ENCODE data around the gene UBE2B. TPM values are rescaled to one million over a fixed set of nuclear protein-coding genes. Genes with fewer than 3 reads are reported as not detected.

UBE2B gene
- total RNA-seq, 1 experiment from 2014 or later, result 97.8 TPM

DNA sequence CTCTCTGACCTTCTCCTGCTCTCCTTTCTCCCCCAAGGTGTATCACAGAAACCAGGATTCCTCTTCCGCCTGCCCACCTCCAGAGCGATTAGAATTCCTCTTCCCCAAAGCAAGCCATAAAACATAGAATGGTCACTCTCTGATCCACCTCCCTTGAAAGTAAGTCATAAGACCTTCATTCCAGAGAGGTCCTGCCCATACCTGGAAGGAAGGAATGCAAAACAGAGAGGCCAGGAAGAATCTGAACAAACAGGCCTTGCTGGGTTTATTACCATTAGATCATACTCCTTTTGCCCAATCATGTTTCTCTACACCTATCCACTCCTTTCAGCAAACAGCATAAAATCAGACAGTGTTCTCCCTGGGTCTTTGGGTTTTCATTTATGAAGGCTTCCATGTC lies 25.4 kb upstream of the UBE2B start:
- DNase-seq (ENCODE audit: low read depth, low spot score), result no peak
- H3K36me3 ChIP-seq (ENCODE audit: control insufficient read depth, insufficient read depth, low read length), result no peaks in the 10 kb centered on the region
- no peak overlapping the region for H3K4me3 ChIP-seq (ENCODE audit: low read depth in 2 of 2, low read length in 2 of 2)
- in situ Hi-C loops (cut with HindIII; ENCODE audit: low pct_unique_long_range_greater_than_20kb, low sequenced_read_pairs) (no loop called here), intact Hi-C loops (cut with micrococcal nuclease; ENCODE audit: unreplicated experiment) (no loop called here)
- ATAC-seq, result no peak
- no peaks in the 10 kb centered on the region for H3K4me1 ChIP-seq (ENCODE audit: control insufficient read depth, insufficient read depth, low read length)
- H3K27ac ChIP-seq (ENCODE audit: low read length), result no peak overlapping the region
- ChIA-PET POLR2A (no interaction called here), CTCF (no interaction called here)
- no peaks in the 10 kb centered on the region for H3K27me3 ChIP-seq (ENCODE audit: control insufficient read depth, insufficient read depth, low read length)
- no peaks in the 10 kb centered on the region for H3K9me3 ChIP-seq (ENCODE audit: control insufficient read depth, insufficient read depth, low read depth, low read length)
- TF ChIP-seq CTCF (IDR thresholded peaks at IDR 0.05), result no peak
- TF ChIP-seq SIN3A (IDR thresholded peaks at IDR 0.05; ENCODE audit: borderline replicate concordance, insufficient read depth, low read depth, low read length), result no peak
- TF ChIP-seq TCF7L2 (IDR thresholded peaks at IDR 0.05; ENCODE audit: low read depth, low read length), result no peak
- TF ChIP-seq, protein P1, sequence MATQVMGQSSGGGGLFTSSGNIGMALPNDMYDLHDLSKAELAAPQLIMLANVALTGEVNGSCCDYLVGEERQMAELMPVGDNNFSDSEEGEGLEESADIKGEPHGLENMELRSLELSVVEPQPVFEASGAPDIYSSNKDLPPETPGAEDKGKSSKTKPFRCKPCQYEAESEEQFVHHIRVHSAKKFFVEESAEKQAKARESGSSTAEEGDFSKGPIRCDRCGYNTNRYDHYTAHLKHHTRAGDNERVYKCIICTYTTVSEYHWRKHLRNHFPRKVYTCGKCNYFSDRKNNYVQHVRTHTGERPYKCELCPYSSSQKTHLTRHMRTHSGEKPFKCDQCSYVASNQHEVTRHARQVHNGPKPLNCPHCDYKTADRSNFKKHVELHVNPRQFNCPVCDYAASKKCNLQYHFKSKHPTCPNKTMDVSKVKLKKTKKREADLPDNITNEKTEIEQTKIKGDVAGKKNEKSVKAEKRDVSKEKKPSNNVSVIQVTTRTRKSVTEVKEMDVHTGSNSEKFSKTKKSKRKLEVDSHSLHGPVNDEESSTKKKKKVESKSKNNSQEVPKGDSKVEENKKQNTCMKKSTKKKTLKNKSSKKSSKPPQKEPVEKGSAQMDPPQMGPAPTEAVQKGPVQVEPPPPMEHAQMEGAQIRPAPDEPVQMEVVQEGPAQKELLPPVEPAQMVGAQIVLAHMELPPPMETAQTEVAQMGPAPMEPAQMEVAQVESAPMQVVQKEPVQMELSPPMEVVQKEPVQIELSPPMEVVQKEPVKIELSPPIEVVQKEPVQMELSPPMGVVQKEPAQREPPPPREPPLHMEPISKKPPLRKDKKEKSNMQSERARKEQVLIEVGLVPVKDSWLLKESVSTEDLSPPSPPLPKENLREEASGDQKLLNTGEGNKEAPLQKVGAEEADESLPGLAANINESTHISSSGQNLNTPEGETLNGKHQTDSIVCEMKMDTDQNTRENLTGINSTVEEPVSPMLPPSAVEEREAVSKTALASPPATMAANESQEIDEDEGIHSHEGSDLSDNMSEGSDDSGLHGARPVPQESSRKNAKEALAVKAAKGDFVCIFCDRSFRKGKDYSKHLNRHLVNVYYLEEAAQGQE (IDR thresholded peaks at IDR 0.05; ENCODE audit: insufficient read depth in 1 of 2, low read depth in 2 of 2, low read length in 1 of 2), result no peak
- TF ChIP-seq POLR2AphosphoS5 (IDR thresholded peaks at IDR 0.05; ENCODE audit: low read depth, low read length), result no peak
- no TSS peak for BruUV-seq (replicated peaks)

GRCh38 chr5:134349463-134349862 lies 21.9 kb upstream of the UBE2B start:
- H3K27ac ChIP-seq (ENCODE audit: low read length), result no peak overlapping the region
- BruUV-seq (replicated peaks), result no TSS peak
- no peaks in the 10 kb centered on the region for H3K27me3 ChIP-seq (ENCODE audit: control insufficient read depth, insufficient read depth, low read length)
- no peak for ATAC-seq
- TF ChIP-seq CTCF (IDR thresholded peaks at IDR 0.05) (no peak), SIN3A (IDR thresholded peaks at IDR 0.05; ENCODE audit: borderline replicate concordance, insufficient read depth, low read depth, low read length) (no peak), TCF7L2 (IDR thresholded peaks at IDR 0.05; ENCODE audit: low read depth, low read length) (no peak), POLR2AphosphoS5 (IDR thresholded peaks at IDR 0.05; ENCODE audit: low read depth, low read length) (no peak)
- TF ChIP-seq, protein P1 (IDR thresholded peaks at IDR 0.05; ENCODE audit: insufficient read depth in 1 of 2, low read depth in 2 of 2, low read length in 1 of 2), result no peak
- H3K36me3 ChIP-seq (ENCODE audit: control insufficient read depth, insufficient read depth, low read length), result no peaks in the 10 kb centered on the region
- CTCF ChIA-PET, result interaction anchor here (0.6 kb wide), 1 partner anchor 103 kb away, joined by 5 read pairs; no protein-coding TSS in a partner anchor
- H3K4me1 ChIP-seq (ENCODE audit: control insufficient read depth, insufficient read depth, low read length), result no peaks in the 10 kb centered on the region
- H3K9me3 ChIP-seq (ENCODE audit: control insufficient read depth, insufficient read depth, low read depth, low read length), result no peaks in the 10 kb centered on the region
- POLR2A ChIA-PET, result interaction anchor here (0.5 kb wide), 1 partner anchor 19 kb away, joined by 9 read pairs; no protein-coding TSS in a partner anchor
- no peak overlapping the region for H3K4me3 ChIP-seq (ENCODE audit: low read depth in 2 of 2, low read length in 2 of 2)
- intact Hi-C loops (cut with micrococcal nuclease; ENCODE audit: unreplicated experiment), result no loop called here
- in situ Hi-C loops (cut with HindIII; ENCODE audit: low pct_unique_long_range_greater_than_20kb, low sequenced_read_pairs), result no loop called here
- DNase-seq (ENCODE audit: low read depth, low spot score), result no peak
